GM21447 (cell line): ENCODE measurements around the gene RRP12.

Source experiments
- ATAC-seq: cut with Tn5 transposase; IDR thresholded peaks from one replicate; pipeline ENCODE4 v1.9.1; 2021; ENCODE audit not compliant: unreplicated experiment

The RRP12 gene

DNA sequence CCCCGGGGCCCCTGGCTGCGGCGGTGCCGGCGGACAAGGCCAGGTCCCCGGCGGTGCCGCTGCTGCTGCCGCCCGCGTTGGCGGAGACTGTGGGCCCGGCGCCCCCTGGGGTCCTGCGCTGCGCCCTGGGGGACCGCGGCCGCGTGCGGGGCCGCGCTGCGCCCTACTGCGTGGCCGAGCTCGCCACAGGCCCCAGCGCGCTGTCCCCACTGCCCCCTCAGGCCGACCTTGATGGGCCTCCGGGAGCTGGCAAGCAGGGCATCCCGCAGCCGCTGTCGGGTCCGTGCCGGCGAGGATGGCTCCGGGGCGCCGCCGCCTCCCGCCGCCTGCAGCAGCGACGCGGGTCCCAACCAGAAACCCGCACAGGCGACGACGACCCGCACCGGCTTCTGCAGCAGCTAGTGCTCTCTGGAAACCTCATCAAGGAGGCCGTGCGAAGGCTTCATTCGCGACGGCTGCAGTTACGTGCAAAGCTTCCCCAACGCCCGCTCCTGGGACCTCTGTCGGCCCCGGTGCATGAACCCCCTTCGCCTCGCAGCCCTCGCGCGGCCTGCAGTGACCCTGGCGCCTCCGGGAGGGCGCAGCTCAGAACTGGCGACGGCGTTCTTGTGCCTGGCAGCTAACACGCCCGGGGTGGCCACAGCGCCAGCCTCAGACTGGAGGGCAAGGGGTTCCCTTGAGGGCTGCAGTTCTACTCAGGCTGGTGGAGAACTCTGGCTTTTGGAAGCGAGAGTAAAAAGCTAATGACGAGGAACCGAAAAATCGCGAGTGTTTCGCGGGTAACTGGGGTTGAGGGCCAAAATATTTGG lies 81.3 kb downstream of the RRP12 start:
- peak; percentile 36 for ATAC-seq

DNA sequence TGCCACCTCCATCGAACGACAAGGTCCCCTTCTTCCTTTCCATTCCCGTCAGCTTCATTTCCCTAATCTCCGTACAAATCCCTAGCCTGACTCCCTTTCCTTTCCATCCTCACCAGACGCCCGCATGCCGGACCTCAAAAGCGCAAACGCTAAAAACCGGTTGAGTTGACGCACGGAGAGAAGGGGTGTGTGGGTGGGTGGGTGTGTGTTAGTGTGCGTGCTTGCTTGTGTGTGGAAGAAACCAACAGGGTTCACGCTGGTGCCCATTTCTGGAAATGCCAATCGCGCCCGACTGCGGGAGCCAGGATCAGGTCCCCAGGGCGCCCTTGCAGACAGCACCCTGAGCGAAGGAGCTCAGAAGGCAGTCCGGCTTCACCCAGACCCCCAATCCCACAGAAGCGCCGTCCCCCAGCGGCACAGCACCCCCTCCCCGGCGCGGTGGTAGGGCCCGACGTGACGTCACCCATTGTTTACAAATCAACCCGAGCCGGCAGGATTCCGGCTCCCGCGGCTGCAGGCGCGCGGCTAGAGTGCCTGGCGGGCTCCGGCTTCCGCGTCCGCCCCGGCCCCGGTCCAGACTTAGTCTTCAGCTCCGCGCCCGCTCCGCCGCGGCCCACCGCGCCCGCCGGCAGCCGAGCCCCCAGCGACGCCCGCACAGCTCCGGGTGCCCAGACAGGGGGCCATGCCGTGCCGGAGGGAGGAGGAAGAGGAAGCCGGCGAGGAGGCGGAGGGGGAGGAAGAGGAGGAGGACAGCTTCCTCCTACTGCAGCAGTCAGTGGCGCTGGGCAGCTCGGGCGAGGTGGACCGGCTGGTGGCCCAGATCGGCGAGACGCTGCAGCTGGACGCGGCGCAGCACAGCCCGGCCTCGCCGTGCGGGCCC lies 82.1 kb downstream of the RRP12 start, which contains the start of gene FRAT1:
TSS of gene FRAT1 (plus strand) at position 500 of the 880 bp plus-strand sequence. CDS start at position 683, 183 bp downstream.
- peak; percentile 70 for ATAC-seq

DNA sequence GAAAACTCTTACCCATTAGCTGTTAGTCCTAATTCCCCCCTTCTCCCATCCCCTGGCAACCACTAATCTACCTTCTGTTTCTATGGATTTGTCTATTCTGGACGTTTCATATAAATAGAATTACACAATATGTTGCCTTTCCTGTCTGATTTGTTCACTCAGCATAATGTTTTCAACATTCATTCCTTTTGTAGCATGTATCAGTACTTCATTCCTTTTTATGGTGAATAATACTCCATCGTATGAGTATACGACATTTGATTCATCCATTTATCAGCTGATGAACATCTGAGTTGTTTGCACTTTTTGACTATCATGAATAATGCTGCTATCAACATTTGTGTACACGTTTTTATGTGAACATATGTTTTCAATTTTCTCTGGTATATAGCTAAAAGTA lies 86.5 kb downstream of the RRP12 start:
- ATAC-seq, result no peak

DNA sequence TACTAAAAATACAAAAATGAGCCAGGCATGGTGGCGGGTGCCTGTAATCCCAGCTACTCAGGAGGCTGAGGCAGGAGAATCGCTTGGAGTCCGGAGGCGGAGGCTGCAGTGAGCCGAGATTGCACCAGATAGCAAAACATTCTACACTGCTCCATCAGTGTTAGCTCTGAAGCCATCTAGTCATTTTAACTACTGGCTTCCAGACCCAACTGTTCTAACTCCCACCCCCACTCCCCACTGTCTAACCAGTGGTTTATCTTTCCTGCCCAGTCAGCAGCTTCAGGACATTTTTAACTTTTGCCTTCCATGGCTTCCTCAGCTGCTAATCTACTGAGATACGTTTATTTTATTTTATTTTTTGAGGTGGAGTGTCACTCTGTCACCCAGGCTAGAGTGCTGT lies 88.2 kb downstream of the RRP12 start:
- no peak for ATAC-seq

DNA sequence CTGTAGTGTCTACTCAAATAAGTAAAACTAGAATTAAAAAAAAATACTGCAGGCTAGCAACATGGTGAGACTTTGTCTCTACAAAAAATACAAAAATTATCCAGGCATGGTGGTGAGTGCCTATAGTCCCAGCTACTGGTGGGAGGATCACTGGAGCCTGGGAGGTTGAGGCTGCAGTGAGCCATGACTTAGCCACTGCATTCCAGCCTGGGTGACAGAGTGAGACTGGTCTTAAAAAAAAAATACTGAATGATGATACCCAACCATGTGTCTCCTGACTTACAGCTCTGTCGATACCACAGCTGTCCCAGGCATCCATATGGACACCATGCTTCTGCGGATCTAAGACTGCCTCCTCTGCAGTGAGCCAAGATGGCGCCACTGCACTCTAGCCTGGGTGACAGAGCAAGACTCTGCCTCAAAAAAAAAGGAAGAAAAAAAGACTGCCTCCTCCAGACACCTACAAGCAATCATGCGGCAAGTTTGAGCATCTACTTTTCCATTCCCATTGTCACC lies 90.0 kb downstream of the RRP12 start:
- ATAC-seq, result no peak

DNA sequence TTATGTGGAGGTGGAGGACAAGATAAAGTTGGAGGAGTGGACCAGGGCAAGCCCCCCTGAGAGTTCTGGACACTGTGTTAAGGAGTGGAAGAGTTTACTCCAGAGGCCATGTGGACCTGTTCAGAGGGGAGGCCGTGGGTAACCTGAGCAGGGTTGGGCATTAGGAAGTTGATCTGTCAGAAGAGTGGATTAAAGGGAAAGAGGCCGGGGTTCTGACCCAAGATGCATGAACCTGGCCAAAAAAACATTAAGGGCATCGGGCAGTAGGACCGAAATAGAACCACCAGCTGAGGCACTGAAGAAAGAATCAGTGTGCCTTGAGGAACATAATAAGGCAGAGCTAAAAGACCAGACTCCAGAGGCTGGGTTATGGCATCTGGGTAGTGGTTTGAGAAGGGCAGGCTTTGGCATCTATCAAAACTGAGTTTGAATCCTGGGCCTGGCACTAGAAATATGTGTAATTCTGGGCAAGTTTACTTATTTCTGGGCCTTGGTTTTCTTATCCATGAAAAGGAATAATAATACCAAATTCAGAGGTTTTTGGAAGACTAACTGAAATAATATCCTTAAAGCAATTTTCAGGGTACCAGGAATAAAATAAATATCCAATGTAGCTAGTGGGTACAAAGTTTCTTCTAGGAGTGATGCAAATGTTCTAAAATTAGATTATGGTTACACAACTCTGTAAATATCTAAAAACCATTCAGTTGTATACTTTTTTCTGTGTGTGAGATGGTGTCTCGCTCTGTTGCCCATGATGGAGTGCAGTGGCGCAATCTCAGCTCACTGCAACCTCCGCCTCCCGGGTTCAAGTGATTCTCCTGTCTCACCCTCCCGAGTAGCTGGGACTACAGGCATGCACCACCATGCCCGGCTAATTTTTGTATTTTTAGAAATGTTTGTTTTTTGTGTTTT lies 93.0 kb downstream of the RRP12 start:
- no peak for ATAC-seq

DNA sequence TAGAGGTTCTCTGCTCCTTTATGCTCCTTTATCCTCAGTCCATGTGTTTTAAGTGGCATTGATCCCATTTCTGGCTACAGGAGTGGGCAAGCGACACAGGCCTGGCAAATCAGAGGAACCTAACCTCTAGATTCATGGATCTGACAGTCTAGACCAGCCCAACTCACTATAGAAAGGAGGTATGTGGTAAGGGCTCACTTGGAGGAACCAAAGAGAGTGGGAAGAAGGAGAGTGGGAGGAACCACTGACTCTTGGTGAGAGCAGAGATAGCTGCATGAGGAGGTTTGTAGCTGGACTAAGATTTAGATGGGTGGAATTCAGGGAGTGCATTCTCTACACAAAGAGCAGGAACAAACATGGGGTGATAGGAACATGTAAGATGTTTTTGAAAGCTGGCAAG lies 93.7 kb downstream of the RRP12 start:
- no peak for ATAC-seq
